GM21360 (cell line): Measurements from ENCODE around the gene ARHGAP35.
"Not testable (repeated sequence)": the region's sequence is repeated elsewhere in the genome, so short reads cannot be mapped to it uniquely, and the experiment has no call there.

ENCODE experiments used
- ATAC-seq: cut with Tn5 transposase; IDR thresholded peaks from one replicate; pipeline ENCODE4 v1.9.1; 2021; ENCODE audit warnings: mild to moderate bottlenecking, moderate library complexity; ENCODE audit not compliant: unreplicated experiment

The ARHGAP35 gene

DNA sequence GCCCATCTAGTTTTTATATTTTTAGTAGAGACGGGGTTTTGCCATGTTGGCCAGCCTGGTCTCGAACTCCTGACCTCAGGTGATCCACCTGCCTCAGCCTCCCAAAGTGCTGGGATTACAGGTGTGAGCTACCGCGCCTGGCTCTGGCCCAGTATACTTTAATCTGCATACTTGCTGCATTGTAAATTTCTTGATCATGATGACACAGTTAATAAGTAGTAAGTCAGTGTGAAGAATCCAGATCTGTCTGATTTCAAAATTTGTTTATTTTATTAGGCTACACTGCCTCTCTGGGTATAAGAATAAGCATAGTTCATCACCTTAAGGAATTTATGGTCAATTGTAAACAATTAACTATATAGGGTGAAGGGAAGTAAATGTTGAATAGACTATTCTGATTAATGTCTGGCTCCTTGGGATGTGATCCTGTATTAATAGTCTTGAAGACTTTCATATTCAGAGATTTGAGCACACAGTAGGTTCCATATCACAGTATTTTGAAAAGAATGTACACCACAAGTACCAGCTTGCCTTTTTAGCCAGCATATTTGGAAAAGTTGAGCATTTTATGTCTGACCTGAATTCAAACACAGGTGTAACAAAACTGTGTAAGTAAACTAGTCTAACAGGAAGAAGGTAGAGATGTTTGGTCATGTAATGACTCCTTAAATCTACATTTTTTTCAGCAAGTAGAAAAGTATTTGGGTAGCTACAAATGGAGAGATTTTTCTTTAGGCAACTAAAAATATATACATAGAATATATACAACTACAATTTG, 7.4 kb downstream of the ARHGAP35 start:
- no peak for ATAC-seq

DNA sequence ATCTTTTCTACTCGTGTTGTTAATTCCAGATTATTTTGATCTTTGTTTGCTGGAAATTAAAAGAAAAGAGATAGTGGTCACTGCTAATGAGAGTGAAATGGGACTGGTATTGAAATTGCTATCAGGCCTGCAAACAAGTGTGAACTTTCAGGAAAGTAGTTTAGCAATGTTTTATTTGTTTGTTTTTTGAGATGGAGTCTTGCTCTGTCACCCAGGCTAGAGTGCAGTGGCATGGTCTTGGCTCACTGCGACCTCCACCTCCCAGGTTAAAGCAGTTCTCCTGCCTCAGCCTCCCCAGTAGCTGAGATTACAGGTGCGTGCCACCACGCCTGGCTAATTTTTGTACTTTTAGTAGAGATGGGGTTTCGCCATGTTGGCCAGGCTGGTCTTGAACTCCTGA, 10.4 kb downstream of the ARHGAP35 start:
- ATAC-seq = not testable (repeated sequence)

DNA sequence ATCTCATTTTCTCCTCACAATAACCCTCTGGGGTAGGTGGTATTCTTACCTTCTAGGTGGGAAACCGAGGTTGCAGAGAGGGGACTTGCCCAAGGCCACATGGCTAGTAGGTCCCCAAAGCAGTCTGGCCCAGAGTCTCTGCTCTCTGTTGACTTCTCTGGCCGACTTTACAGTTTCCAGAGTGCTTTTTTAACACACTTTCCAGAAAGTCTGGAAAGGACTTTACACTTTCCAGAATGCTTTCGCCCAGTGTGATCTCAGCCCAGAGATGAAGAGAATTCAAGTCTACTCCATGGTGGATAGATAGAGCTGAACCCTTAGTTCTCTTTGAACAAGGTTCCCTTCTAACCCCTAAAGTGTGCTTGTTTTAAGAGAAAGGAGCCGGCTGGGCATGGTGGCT, 12.2 kb downstream of the ARHGAP35 start:
- no peak for ATAC-seq

DNA sequence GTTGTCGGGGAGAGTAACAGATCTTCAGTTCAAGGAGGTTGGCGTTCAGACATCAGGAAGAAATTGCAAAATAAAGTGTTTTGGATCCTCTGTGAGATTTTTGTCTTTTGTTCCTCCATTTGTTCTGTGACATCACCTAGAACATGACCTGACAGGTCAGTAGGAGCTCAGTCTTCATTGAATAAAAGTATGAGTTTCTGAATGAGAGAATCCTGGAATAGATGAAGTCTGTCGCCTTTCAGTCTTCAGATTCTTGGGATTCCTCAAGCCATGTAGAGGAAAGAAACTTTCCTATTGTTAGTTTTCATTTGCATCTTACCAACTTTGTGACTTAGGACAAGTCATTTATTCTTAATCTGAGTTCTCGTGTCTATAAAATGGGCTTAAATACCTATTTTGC, 14.4 kb downstream of the ARHGAP35 start:
- ATAC-seq = no peak

DNA sequence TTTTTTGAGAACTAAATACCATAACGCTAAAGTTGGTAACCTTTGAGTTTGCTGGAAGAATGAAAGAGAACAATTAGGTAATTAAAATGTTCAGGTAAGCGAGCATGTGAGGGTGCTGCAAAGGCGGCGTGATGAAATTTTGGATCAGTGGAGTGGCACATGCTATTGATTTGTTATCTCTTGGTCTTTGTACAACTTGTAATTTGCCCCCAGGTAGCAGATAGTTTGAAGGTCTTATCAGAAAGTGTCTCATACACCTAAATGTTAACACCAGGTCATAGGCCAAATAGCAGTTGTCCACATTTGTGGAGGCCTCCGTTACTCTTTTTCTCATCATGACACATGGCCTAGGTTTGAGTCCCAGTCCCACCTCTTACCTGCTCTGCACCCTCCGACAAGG, 14.9 kb downstream of the ARHGAP35 start:
- ATAC-seq = no peak

DNA sequence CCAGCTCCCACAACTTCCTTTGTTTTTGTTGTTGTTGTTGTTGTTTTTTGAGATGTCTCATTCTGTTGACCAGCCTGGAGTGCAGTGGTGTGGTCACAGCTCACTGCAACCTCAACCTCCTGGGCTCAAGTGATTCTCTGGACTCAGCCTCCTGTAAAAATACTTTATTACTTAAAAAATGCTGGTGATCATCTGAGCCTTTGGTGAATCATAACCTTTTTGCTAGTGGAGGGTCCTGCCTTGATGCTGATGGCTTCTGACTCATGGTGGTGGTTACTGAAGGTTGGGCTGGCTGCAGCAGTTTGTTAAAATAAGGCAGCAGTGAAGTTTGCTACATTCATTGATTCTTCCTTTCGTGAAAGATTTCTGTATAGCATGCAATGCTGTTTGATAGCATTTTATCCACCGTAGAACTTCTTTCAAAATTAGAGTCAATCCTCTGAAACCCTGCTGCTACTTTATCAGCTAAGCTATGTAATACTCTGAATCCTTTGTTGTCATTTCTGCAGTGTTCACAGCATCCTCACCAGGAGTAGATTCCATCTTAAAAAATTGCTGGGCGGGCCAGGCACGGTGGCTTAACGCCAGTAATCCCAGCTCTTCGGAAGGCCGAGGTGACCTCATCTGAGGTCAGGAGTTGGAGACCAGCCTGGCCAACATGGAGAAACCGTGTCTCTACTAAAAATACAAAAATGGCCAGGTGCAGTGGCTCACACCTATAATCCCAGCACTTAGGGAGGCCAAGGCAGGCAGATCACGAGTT, 18.0 kb downstream of the ARHGAP35 start:
- ATAC-seq = no peak

DNA sequence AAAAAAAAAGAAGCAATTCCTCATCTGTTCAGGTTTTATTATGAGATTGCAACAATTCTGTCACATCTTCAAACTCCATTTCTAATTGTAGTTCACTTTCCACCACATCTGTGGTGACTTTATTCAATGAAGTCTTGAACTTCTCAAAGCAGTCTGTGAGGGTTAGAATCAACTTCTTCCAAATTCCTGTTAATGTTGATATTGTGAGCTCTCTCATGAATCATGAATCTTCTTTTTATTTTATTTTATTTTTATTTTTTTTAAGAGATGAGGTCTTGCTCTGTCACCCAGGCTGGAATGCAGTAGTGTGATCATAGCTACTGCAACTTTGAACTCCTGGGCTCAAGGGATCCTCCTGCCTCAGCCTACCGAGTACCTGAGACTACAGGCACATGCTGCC, 19.6 kb downstream of the ARHGAP35 start:
- no peak for ATAC-seq

DNA sequence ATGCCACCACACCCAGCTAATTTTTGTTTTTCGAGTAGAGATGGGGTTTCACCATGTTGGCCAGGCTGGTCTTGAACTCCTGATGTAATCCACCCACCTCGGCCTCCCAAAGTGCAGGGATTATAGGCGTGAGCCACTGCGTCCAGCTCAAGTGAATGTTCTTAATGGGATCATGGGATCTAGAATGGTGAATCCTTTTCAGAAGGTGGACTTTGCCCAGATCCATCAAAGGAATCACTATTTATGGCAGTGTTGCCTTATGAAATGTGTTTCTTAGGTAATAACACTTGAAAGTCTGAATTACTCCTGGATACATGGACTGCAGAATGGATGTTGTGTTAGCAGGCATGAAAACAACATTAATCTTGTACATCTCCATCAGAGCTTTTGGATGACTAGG, 20.3 kb downstream of the ARHGAP35 start:
- no peak for ATAC-seq

DNA sequence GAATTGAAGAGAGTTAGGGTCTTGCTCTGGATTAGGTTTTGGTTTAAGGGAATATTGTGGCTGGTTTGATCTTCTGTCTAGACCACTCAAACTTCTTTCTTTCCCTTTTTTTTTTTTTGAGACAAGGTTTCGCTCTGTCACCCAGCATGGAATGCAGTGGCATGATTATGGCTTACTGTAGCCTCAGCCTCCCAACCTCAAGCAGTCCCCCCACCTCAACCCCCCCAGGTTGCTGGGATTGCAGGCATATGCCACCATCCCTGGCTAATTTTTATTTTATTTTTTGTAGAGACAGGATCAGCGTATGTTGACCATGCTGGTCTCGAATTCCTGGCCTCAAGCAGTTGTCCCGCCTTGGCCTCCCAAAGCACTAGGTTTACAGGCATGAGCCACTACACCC, 21.2 kb downstream of the ARHGAP35 start:
- ATAC-seq = no peak

DNA sequence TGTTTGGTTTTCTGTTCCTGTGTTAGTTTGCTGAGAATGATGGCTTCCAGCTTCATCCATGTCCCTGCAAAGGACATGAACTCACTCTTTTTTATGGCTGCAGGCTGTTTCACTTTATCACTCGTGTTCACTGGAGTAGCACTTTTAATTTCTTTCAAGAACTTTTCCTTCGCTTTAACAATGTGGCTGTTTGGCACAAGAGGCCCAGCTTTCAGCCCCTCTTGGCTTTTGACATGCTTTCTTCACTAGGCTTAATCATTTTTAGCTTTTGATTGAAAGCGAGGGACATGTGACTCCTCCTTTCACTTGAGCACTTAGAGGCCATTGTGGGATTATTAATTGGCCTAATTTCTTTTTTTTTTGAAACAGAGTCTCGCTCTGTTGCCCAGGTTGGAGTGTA, 22.0 kb downstream of the ARHGAP35 start:
- not testable (repeated sequence) for ATAC-seq

DNA sequence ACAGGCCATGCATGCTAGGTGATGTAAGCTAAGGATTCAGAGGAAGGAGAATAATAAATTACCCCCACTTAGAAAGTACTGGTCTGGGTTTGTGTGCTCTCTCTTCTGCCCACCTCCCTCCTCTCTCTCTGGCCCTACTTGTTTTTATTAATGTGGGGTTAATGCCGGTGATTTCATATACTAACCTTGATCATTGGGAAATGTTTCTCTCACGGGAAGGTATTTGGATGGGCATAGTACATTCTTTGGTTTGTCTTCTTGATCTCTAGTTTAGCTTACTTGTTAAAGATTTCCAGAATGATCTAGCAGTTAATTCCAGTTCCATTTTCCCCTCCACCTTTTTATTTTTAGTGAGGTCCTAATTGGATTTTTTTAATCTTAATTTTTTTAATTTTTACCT, 24.6 kb downstream of the ARHGAP35 start:
- ATAC-seq = no peak

DNA sequence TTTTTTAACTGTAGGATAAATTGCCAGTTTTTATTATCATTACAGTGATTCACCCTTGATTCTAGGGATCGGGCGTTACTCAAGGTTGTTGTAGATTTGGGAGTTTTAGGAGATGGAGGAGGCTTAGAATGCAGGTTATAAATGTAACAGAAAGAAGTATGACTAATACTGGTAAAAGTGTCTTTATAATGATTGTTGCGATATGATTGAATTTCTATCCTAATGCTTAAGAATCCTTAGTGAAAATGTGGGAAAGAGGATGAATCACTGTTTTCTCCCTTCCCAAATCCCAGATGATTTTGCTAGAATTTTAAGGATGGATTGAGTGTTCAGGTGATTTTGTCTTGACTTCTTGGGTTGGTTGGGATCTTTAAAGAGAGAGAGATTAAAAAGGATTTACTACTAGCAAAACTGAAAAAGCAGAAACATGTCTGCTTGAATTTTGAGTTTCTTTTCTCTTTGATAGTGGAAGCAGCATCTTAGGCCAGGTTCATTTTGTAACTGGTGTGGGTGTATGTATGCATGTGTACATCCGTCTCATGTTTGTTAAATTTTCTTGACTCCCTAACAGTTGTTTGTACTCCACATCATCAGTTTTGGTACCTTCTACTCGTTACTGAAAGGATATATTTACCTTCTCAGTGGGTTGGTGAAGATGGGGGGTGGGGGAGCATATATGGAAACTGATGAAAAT, 25.9 kb downstream of the ARHGAP35 start:
- ATAC-seq = no peak

DNA sequence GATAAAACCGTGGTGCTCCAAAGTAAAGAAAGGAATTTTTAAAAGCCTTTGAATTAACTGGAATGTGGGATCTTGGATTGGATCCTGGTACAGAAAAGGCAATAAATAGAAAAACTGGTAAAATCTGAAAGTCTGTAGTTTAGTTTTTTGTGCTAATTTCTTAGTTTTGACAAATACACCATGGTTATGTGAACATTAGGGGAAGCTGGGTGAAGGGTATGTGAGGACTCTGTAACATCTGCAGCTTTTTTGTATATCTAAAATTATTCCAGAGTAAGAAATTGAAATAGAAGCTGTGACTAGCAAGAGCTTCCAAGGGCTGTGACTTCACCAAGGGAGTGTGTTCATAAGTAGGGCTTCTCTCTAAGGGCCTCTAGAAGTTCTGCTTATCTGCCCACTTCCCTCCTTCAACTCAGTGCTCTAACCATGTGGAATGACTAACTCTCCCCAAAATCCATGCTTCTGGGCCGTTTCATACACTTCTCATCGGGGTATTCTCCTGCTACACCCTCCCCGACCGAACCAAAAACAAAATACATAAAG, 26.5 kb downstream of the ARHGAP35 start:
- no peak for ATAC-seq

DNA sequence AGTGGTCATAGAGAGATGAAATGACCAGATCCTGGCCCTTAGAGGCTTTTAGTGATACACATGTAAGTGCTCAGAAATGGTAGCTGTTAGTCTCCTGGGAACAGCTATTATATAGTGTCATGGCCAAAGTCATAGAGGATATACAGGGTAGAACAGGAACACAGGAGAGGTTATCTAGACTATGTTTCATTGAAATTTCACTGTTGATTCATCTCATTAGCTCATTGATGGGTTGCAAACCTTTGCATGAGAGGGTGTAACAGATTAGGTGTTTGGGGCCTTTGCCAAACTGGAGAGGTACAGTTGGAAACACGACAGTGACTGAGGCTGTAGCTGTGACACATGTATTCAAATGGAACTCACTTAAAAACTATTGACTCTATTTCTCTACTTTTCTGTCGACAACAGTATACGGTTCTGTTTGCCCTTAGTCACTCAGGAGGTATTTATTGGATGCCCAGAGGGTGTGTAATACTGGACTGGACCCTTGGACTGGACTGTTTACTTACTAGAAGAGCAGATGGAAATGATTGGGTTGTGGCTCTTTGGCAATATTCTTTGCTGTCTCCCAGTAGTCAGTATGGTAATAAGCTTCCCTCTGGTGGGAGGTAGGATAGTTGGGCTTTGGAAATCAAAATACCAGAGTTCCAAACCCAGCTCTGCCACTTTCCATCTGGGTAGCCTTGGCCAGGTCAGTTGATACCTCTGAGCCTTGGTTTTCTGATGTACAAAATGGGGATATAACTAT, 29.8 kb downstream of the ARHGAP35 start:
- ATAC-seq = no peak

DNA sequence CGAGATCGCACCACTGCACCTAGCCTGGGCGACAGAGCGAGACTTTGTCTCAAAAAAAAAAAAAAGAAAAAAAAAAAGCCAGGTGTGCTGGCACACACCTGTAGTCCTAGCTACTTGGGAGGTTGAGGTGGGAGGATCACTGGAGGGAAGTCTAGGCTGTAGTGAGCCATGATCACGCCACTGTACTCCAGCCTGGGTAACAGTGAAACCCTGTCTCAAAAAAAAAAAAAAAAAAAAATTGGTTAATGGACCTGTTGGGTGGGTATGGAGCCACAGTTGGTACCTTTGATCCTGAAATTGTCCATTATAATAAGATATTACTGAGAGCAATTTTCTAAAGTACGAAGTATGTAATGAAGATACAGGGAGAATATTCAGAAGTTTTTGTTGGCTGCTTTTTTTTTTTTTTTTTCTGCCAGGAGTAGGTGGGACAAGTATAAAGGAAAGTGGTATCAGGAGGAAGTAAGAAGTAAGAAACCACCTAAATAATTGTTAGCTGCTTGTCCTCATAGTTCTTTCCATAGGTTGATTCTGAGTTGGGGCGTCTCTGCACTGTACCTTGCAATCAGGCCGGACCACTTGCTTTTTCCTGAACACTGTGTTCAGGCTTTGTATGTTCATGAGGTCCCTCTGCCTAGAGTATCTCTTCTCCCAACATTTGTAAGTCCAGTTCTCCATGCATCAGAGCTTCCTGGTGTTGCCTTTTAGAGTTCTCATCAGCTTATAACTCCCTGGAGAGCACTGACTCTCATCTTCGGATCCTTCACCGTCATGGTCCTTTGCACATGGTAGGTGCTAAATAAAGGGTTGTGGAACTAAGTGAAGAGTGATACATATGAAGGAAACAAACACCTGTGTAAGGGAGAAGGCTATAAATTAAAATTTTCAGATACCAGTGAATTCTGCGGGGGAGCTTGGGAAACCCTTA, 31.7 kb downstream of the ARHGAP35 start:
- ATAC-seq = no peak

DNA sequence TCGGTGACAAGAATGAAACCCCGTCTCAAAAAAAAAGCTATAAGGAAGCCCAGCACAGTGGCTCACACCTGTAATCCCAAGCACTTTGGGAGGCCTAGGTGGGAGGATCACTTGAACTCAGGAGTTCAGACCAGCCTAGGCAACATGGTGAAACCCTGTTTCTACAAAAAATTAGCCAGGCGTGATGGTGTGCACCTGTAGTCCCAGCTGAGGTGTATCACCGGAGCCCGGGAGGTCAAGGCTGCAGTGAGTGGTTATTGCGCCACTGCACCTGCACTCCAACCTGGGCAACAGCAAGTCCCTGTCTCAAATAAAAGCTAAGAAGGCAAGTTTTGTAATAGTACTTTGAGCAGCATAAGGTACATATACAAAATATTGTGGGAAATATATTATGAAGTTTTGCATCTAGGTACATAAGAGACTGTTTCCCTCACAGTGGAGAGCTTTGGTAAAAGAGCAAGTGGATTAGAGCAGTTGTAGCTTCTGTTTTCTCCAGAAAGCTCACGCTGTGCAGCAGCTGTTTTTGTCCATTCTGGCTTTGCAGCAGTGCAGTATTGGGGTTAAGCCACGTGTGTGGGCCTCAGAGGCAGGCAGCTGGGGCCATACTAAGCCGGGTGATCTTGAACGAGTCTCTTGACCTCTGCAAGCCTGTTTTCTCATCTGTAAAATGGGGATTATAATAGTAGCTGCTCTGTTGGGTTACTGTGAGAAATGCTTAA, 35.4 kb downstream of the ARHGAP35 start:
- no peak for ATAC-seq

DNA sequence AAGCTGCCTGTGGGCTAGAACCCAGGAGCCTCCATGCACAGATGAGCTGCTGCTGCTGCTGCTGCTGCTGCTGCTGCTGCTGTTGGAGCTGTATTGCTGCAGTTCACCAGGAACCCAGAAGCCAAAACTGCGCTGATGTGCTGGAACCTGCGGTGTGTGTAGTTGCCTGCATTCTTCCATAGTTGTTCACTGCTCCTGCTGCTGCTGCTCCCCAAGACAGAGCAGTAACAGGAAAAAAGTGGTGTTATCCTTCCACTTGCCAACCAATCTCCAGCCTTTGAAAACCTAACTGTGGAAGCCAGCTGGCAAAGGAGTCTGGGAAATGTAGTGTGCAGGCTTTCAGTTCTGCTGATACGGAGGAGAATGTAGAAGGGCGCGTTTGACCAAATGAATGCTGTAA, 37.9 kb downstream of the ARHGAP35 start:
- no peak for ATAC-seq

DNA sequence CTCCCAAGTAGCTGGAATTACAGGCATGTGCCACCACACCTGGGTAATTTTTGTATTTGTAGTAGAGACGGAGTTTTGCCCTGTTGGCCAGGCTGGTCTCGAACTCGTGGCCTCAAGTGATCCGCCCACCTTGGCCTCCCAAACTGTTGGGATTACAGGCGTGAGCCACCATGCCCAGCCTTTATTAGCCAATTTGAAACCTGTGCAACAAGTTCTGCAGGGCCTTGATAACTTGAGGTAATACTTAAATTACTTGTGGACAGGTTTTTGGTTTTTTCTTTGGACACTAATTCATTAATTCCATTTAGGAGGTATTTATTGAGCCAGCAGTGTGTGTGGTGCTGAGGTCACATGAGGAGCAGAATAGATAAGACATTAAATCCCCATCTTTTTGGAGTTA, 39.5 kb downstream of the ARHGAP35 start:
- ATAC-seq = no peak
